ENCODE data around the gene ID3. TPM values are rescaled to one million over a fixed set of nuclear protein-coding genes. Genes with fewer than 3 reads are reported as not detected.
A peak's percentile ranks its signal among the peaks of the same experiment; 100 is the strongest.

Gene ID3
- total and polyA plus RNA-seq, 2 donors (not counting 3 experiments of a cell fraction or from before 2014, with no cell fraction given): 277 to 971 TPM

DNA sequence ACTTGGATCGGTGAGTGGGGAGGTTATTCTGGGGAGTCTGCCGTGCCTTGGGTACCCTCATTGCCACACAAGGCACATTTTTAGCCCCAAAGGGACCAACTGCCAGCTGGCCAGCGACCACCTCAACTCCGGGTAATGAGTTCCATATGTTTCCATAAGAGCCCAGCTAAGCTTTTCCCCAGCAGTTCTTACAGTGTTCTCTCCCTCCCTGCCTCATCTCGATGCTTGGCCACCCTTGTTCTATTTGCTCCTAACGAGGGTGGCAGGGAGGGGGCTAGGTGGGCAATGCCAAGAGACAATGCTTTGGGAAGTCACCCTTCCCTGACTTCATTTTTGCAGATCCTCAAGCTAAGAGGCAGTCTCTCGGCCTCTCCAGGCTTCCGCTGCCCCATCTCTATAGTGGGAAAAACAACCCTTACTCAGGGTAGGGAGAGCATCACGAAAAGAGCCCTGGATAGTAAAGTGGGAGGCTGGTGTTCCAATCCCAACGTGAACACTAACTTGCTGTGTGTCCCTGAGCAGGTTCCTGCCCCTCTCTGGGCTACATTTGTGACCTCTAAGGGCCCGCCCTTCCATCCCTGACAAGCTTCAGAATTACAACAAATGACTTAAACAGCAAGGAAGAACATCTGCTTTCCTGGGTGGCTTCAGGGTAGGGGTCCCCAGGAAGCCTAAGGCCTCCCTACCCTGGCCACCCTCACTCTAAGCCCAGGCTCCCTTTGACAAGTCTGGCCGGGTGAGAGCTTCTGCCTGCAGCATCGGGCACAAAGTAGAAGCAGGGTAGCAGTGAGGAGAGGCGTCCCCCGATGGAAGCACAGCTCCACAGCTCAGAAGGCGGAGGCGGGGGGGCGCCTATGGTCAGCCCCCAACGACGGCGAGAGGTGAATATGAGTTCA lies 5.8 kb downstream of the ID3 start:
- intact Hi-C loops (cut with micrococcal nuclease) (loop anchor here (1.0 to 2.0 kb wide), 3 partner anchors 9 to 139 kb away; no protein-coding TSS in a partner anchor), dilution Hi-C loops (cut with MboI; ENCODE audit: extremely low pct_ligation_motif_present, low sequenced_read_pairs) (no loop called here)
- Histone ChIP-seq H3K9me1 (replicated peaks; ENCODE audit: control insufficient read depth, extremely low read depth, insufficient read depth, low read length) (no peaks in the 10 kb centered on the region), H2AFZ (ENCODE audit: low read depth, low read length) (no peak overlapping the region), H3K27me3 (ENCODE audit: control insufficient read depth in 2 of 2, insufficient read depth in 2 of 2, low read length in 2 of 2) (no peaks in the 10 kb centered on the region), H3K4me1 (ENCODE audit: control insufficient read depth, extremely low read depth, insufficient read depth, low read length) (peaks cover 43% of the 10 kb centered on the region), H3K36me3 (ENCODE audit: control insufficient read depth in 2 of 2, extremely low read depth in 1 of 2, insufficient read depth in 2 of 2, low read length in 2 of 2) (peaks cover 2 to 3% of the 10 kb centered on the region in 2 experiments), H3K9ac (replicated peaks; ENCODE audit: extremely low read depth, insufficient read depth, low read length) (peak overlapping the region; percentile 92), H4K20me1 (replicated peaks; ENCODE audit: control insufficient read depth, extremely low read depth, insufficient read depth, low read length) (no peaks in the 10 kb centered on the region), H3K79me2 (ENCODE audit: control insufficient read depth, insufficient read depth, low read length) (peaks cover 14% of the 10 kb centered on the region), H3K27ac (ENCODE audit: insufficient read depth, low read depth, low read length) (peak overlapping the region; percentile 99), H3K4me3 (replicated peaks in 1 of 3; ENCODE audit: insufficient read depth in 1 of 3, low read depth in 1 of 3, low read length in 3 of 3) (no peak overlapping the region), H3K9me3 (replicated peaks; ENCODE audit: control insufficient read depth, insufficient read depth, low read length) (no peaks in the 10 kb centered on the region), H3K4me2 (ENCODE audit: insufficient read depth, low read length) (peak overlapping the region; percentile 29)
- peak; percentile 45 for DNase-seq (ENCODE audit: low read depth, low spot score)
- ChIA-PET POLR2A (interaction anchor here (1.5 kb wide), 1 partner anchor 82 kb away, joined by 5 read pairs; no protein-coding TSS in a partner anchor), CTCF (interaction anchor here (0.6 to 24.8 kb wide), 5 partner anchors 8 to 81 kb away, joined by 3 to 1069 read pairs (median 4); no protein-coding TSS in a partner anchor)
- TF ChIP-seq GATA2 (IDR thresholded peaks at IDR 0.05; ENCODE audit: insufficient read depth, insufficient read length, low read depth, low read length) (no peak), JUN (IDR thresholded peaks at IDR 0.05; ENCODE audit: borderline replicate concordance, insufficient read depth, insufficient read length, low read depth) (no peak), EZH2 (IDR thresholded peaks at IDR 0.05; ENCODE audit: borderline replicate concordance, low read depth, low read length, severe bottlenecking) (no peak)
- no peak for FAIRE-seq
- BruUV-seq (replicated peaks): no TSS peak

DNA sequence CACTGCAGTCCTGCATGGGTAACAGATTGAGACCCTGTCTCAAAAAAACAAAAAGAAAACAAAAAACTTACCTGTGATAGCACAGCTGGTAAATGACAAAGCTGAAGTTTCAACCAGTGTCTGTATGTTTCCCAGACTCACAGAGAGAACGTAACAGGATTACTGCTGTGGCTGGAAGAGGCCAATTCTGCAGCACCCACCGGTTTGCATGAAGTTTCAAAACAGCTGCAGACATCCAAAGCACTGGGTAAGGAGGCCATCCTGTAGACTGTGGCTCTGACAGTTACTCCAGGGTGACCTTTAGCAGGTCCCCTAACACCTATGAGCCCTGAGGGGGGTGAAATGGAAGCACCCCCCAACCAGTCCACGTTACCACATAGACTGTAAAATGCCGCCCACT lies 7.5 kb downstream of the ID3 start:
- no peak for FAIRE-seq
- no peak for DNase-seq (ENCODE audit: low read depth, low spot score)
- Histone ChIP-seq H3K79me2 (ENCODE audit: control insufficient read depth, insufficient read depth, low read length) (no peaks in the 10 kb centered on the region), H3K4me3 (replicated peaks in 1 of 3; ENCODE audit: insufficient read depth in 1 of 3, low read depth in 1 of 3, low read length in 3 of 3) (no peak overlapping the region), H3K9me1 (replicated peaks; ENCODE audit: control insufficient read depth, extremely low read depth, insufficient read depth, low read length) (no peaks in the 10 kb centered on the region), H3K27ac (ENCODE audit: insufficient read depth, low read depth, low read length) (no peak overlapping the region), H3K4me1 (ENCODE audit: control insufficient read depth, extremely low read depth, insufficient read depth, low read length) (peaks cover 41% of the 10 kb centered on the region), H3K4me2 (ENCODE audit: insufficient read depth, low read length) (no peak overlapping the region), H4K20me1 (replicated peaks; ENCODE audit: control insufficient read depth, extremely low read depth, insufficient read depth, low read length) (no peaks in the 10 kb centered on the region), H3K9me3 (replicated peaks; ENCODE audit: control insufficient read depth, insufficient read depth, low read length) (no peaks in the 10 kb centered on the region), H3K36me3 (ENCODE audit: control insufficient read depth in 2 of 2, extremely low read depth in 1 of 2, insufficient read depth in 2 of 2, low read length in 2 of 2) (no peaks in the 10 kb centered on the region), H3K27me3 (ENCODE audit: control insufficient read depth in 2 of 2, insufficient read depth in 2 of 2, low read length in 2 of 2) (no peaks in the 10 kb centered on the region), H2AFZ (ENCODE audit: low read depth, low read length) (no peak overlapping the region), H3K9ac (replicated peaks; ENCODE audit: extremely low read depth, insufficient read depth, low read length) (no peak overlapping the region)
- dilution Hi-C loops (cut with MboI; ENCODE audit: extremely low pct_ligation_motif_present, low sequenced_read_pairs): no loop called here
- ChIA-PET POLR2A (no interaction called here), CTCF (interaction anchor here (1.9 to 24.8 kb wide), 2 partner anchors 82 to 106 kb away, joined by 5 to 1069 read pairs; no protein-coding TSS in a partner anchor)
- TF ChIP-seq POLR2A (IDR thresholded peaks at IDR 0.05; ENCODE audit: low read depth, low read length): no peak
- no peak for TF ChIP-seq FOS (IDR thresholded peaks at IDR 0.05; ENCODE audit: borderline replicate concordance, insufficient read depth, low read length)
- TF ChIP-seq, protein P1, sequence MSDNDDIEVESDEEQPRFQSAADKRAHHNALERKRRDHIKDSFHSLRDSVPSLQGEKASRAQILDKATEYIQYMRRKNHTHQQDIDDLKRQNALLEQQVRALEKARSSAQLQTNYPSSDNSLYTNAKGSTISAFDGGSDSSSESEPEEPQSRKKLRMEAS (IDR thresholded peaks at IDR 0.05; ENCODE audit: insufficient read depth, insufficient read length): no peak
- intact Hi-C loops (cut with micrococcal nuclease): no loop called here
- no TSS peak for BruUV-seq (replicated peaks)
